ENCODE results near the gene SLC39A11.

Gene SLC39A11

DNA sequence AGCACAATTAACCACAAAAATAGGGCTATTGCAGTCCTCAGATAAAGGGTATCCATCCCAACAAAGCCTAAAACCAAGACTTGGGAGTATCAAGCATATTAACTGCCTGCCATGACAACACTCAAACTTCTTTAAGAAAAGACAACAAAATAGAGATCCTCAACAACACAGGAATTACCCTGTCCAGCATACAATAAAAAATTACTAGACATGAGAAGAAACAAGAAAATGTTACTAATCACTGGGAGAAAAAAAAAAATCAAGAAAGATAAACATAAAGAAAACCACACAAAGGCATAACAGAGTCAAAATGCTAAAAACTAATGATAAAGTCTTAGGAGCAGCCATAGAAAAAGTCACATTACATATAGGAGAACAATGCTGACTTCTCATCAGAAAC, 73.9 kb downstream of the SLC39A11 start:
- TF ChIP-seq, protein P1, sequence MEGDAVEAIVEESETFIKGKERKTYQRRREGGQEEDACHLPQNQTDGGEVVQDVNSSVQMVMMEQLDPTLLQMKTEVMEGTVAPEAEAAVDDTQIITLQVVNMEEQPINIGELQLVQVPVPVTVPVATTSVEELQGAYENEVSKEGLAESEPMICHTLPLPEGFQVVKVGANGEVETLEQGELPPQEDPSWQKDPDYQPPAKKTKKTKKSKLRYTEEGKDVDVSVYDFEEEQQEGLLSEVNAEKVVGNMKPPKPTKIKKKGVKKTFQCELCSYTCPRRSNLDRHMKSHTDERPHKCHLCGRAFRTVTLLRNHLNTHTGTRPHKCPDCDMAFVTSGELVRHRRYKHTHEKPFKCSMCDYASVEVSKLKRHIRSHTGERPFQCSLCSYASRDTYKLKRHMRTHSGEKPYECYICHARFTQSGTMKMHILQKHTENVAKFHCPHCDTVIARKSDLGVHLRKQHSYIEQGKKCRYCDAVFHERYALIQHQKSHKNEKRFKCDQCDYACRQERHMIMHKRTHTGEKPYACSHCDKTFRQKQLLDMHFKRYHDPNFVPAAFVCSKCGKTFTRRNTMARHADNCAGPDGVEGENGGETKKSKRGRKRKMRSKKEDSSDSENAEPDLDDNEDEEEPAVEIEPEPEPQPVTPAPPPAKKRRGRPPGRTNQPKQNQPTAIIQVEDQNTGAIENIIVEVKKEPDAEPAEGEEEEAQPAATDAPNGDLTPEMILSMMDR (IDR thresholded peaks at IDR 0.05; ENCODE audit: extremely low read depth, insufficient read depth, missing control alignments): no peak
- no peak for DNase-seq (ENCODE audit: low spot score)
- in situ Hi-C loops (cut with MboI; ENCODE audit: low pct_unique_long_range_greater_than_20kb, low sequenced_read_pairs, unreplicated experiment): no loop called here

DNA sequence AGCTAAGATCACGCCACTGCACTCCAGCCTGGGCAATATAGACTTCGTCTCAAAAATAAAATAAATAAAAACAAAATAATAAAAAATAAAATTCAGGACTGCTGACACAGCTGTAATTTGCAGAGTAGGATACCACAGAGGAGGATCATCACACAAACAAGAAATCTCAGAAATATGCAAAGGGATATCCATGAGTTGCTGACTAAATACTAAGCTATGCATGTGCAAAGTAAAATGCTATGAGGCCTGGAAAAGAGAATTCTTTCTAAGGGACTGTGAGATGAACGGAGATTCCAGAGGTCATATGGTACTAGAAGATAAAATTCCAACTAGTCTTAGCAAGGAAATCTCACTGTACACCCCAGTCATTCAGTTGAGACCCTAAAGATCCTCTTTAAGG, 74.8 kb downstream of the SLC39A11 start:
- in situ Hi-C loops (cut with MboI; ENCODE audit: low pct_unique_long_range_greater_than_20kb, low sequenced_read_pairs, unreplicated experiment): no loop called here
- no peak for DNase-seq (ENCODE audit: low spot score)
- TF ChIP-seq, protein P1 (IDR thresholded peaks at IDR 0.05; ENCODE audit: extremely low read depth, insufficient read depth, missing control alignments): no peak

GRCh38 chr17:73015722-73016276, 76.7 kb downstream of the SLC39A11 start:
- no peak for DNase-seq (ENCODE audit: low spot score)
- in situ Hi-C loops (cut with MboI; ENCODE audit: low pct_unique_long_range_greater_than_20kb, low sequenced_read_pairs, unreplicated experiment): no loop called here
- TF ChIP-seq, protein P1 (IDR thresholded peaks at IDR 0.05; ENCODE audit: extremely low read depth, insufficient read depth, missing control alignments): no peak

GRCh38 chr17:73013816-73014663, 78.4 kb downstream of the SLC39A11 start:
- no peak for DNase-seq (ENCODE audit: low spot score)
- TF ChIP-seq, protein P1 (IDR thresholded peaks at IDR 0.05; ENCODE audit: extremely low read depth, insufficient read depth, missing control alignments): peak; percentile 11
- in situ Hi-C loops (cut with MboI; ENCODE audit: low pct_unique_long_range_greater_than_20kb, low sequenced_read_pairs, unreplicated experiment): no loop called here

- DNase-seq (ENCODE audit: low spot score): peak; percentile 35
- in situ Hi-C loops (cut with MboI; ENCODE audit: low pct_unique_long_range_greater_than_20kb, low sequenced_read_pairs, unreplicated experiment): no loop called here
- TF ChIP-seq, protein P1 (IDR thresholded peaks at IDR 0.05; ENCODE audit: extremely low read depth, insufficient read depth, missing control alignments): no peak
Measured at GRCh38 chr17:73013301-73013700, 79.2 kb downstream of the SLC39A11 start.

- TF ChIP-seq, protein P1 (IDR thresholded peaks at IDR 0.05; ENCODE audit: extremely low read depth, insufficient read depth, missing control alignments): no peak
- DNase-seq (ENCODE audit: low spot score): no peak
- in situ Hi-C loops (cut with MboI; ENCODE audit: low pct_unique_long_range_greater_than_20kb, low sequenced_read_pairs, unreplicated experiment): no loop called here
Measured at GRCh38 chr17:73011016-73011486, 81.4 kb downstream of the SLC39A11 start.
